ENCODE data around the gene IRGQ. TPM values are rescaled to one million over a fixed set of nuclear protein-coding genes. Genes with fewer than 3 reads are reported as not detected.

IRGQ gene
- total RNA-seq, 2 experiments from 2014 or later: 15.3 to 16.5 TPM

GRCh38 chr19:43622070-43622469 lies 26.1 kb upstream of the IRGQ start:
- peaks cover 41% of the 10 kb centered on the region for H3K4me1 Mint-ChIP-seq
- no peak for DNase-seq
- ChIA-PET CTCF (interaction anchor here (1.2 kb wide), 1 partner anchor 48 kb away, joined by 3 read pairs; no protein-coding TSS in a partner anchor), POLR2A (no interaction called here)
- no peaks in the 10 kb centered on the region for H3K36me3 Mint-ChIP-seq (ENCODE audit: low read depth)
- H3K9me3 Mint-ChIP-seq: no peaks in the 10 kb centered on the region
- no peak overlapping the region for H3K4me3 Mint-ChIP-seq
- peaks cover 8% of the 10 kb centered on the region for H3K27me3 Mint-ChIP-seq
- H3K27ac Mint-ChIP-seq: no peak overlapping the region

GRCh38 chr19:43620061-43621001 lies 24.4 kb upstream of the IRGQ start:
- DNase-seq: no peak
- ChIA-PET POLR2A (interaction anchor here (0.6 to 1.0 kb wide), 6 partner anchors 14 to 203 kb away, joined by 3 to 4 read pairs (median 3); partner anchors contain the start of gene SMG9), CTCF (interaction anchor here (1.2 to 1.3 kb wide), 2 partner anchors 46 to 65 kb away, joined by 3 read pairs; no protein-coding TSS in a partner anchor)
- Mint-ChIP-seq H3K27ac (peak overlapping the region; percentile 91), H3K4me1 (peaks cover 30% of the 10 kb centered on the region), H3K9me3 (no peaks in the 10 kb centered on the region), H3K4me3 (peak overlapping the region; percentile 93), H3K36me3 (ENCODE audit: low read depth) (no peaks in the 10 kb centered on the region), H3K27me3 (no peaks in the 10 kb centered on the region)

- H3K4me1 Mint-ChIP-seq: peaks cover 22% of the 10 kb centered on the region
- CTCF ChIA-PET: interaction anchor here (1.3 kb wide), 1 partner anchor 64 kb away, joined by 3 read pairs; no protein-coding TSS in a partner anchor
- H3K36me3 Mint-ChIP-seq (ENCODE audit: low read depth): no peaks in the 10 kb centered on the region
- H3K4me3 Mint-ChIP-seq: peak within 1 kb of the TSS; percentile 93
- POLR2A ChIA-PET: interaction anchor here (0.6 to 1.0 kb wide), 4 partner anchors 14 to 181 kb away, joined by 3 to 4 read pairs (median 3); partner anchors contain the start of gene SMG9
- peak; percentile 87 for DNase-seq
- H3K27ac Mint-ChIP-seq: peak within 1 kb of the TSS; percentile 91
- H3K9me3 Mint-ChIP-seq: no peaks in the 10 kb centered on the region
- no peaks in the 10 kb centered on the region for H3K27me3 Mint-ChIP-seq
These were observed 23.5 kb upstream of the IRGQ start, which contains the start of gene ZNF428 for GRCh38 chr19:43619262-43620060. ZNF428 (minus strand) TSS chr19:43619629; CDS start chr19:43614304, 5,325 bp downstream.

- POLR2A ChIA-PET: interaction anchor here (1.2 kb wide), 1 partner anchor 21 kb away, joined by 5 read pairs; no protein-coding TSS in a partner anchor
- H3K27ac Mint-ChIP-seq: peak overlapping the region; percentile 91
- H3K4me1 Mint-ChIP-seq: peaks cover 17% of the 10 kb centered on the region
- no peaks in the 10 kb centered on the region for H3K27me3 Mint-ChIP-seq
- CTCF ChIA-PET: interaction anchor here (0.6 to 1.2 kb wide), 3 partner anchors 24 to 1137 kb away, joined by 3 to 4 read pairs (median 4); no protein-coding TSS in a partner anchor
- peak overlapping the region; percentile 93 for H3K4me3 Mint-ChIP-seq
- H3K9me3 Mint-ChIP-seq: no peaks in the 10 kb centered on the region
- peak; percentile 63 for DNase-seq
- no peaks in the 10 kb centered on the region for H3K36me3 Mint-ChIP-seq (ENCODE audit: low read depth)
These were observed 23.0 kb upstream of the IRGQ start for GRCh38 chr19:43618921-43619261.

GRCh38 chr19:43616954-43617353 lies 21.0 kb upstream of the IRGQ start:
- no peak for DNase-seq
- ChIA-PET POLR2A (no interaction called here), CTCF (no interaction called here)
- Mint-ChIP-seq H3K4me1 (peaks cover 17% of the 10 kb centered on the region), H3K36me3 (ENCODE audit: low read depth) (peaks cover 5% of the 10 kb centered on the region), H3K4me3 (no peak overlapping the region), H3K27ac (no peak overlapping the region), H3K9me3 (no peaks in the 10 kb centered on the region), H3K27me3 (no peaks in the 10 kb centered on the region)

GRCh38 chr19:43616306-43616705 lies 20.4 kb upstream of the IRGQ start:
- peaks cover 9% of the 10 kb centered on the region for H3K36me3 Mint-ChIP-seq (ENCODE audit: low read depth)
- no peaks in the 10 kb centered on the region for H3K9me3 Mint-ChIP-seq
- H3K4me1 Mint-ChIP-seq: peaks cover 17% of the 10 kb centered on the region
- no peak for DNase-seq
- CTCF ChIA-PET: interaction anchor here (3.0 kb wide), 1 partner anchor 21 kb away, joined by 9 read pairs; no protein-coding TSS in a partner anchor
- no peaks in the 10 kb centered on the region for H3K27me3 Mint-ChIP-seq
- H3K27ac Mint-ChIP-seq: no peak overlapping the region
- H3K4me3 Mint-ChIP-seq: no peak overlapping the region
- POLR2A ChIA-PET: no interaction called here

- no peaks in the 10 kb centered on the region for H3K9me3 Mint-ChIP-seq
- H3K4me1 Mint-ChIP-seq: no peaks in the 10 kb centered on the region
- no peaks in the 10 kb centered on the region for H3K27me3 Mint-ChIP-seq
- H3K4me3 Mint-ChIP-seq: no peak overlapping the region
- no peak for DNase-seq
- H3K36me3 Mint-ChIP-seq (ENCODE audit: low read depth): peaks cover 11% of the 10 kb centered on the region
- H3K27ac Mint-ChIP-seq: no peak overlapping the region
- CTCF ChIA-PET: no interaction called here
- POLR2A ChIA-PET: interaction anchor here (1.0 kb wide), 1 partner anchor 15 kb away, joined by 3 read pairs; no protein-coding TSS in a partner anchor
These were observed 16.4 kb upstream of the IRGQ start for GRCh38 chr19:43612374-43612773.

- Mint-ChIP-seq H3K4me1 (no peaks in the 10 kb centered on the region), H3K9me3 (no peaks in the 10 kb centered on the region), H3K36me3 (ENCODE audit: low read depth) (peaks cover 11% of the 10 kb centered on the region), H3K4me3 (no peak within 1 kb of the TSS), H3K27ac (no peak within 1 kb of the TSS), H3K27me3 (no peaks in the 10 kb centered on the region)
- ChIA-PET POLR2A (interaction anchor here (1.0 kb wide), 1 partner anchor 15 kb away, joined by 3 read pairs; no protein-coding TSS in a partner anchor), CTCF (no interaction called here)
- DNase-seq: no peak
These were observed 15.9 kb upstream of the IRGQ start, which contains the start of gene SRRM5 for GRCh38 chr19:43611788-43612187. SRRM5 (plus strand) TSS chr19:43612088; CDS start chr19:43612122, 34 bp downstream.

GRCh38 chr19:43610493-43610892 lies 14.6 kb upstream of the IRGQ start:
- Mint-ChIP-seq H3K27ac (no peak overlapping the region), H3K4me1 (no peaks in the 10 kb centered on the region), H3K36me3 (ENCODE audit: low read depth) (peaks cover 11% of the 10 kb centered on the region), H3K27me3 (no peaks in the 10 kb centered on the region), H3K9me3 (no peaks in the 10 kb centered on the region), H3K4me3 (no peak overlapping the region)
- CTCF ChIA-PET: no interaction called here
- POLR2A ChIA-PET: no interaction called here
- DNase-seq: no peak

- no peaks in the 10 kb centered on the region for H3K9me3 Mint-ChIP-seq
- CTCF ChIA-PET: no interaction called here
- DNase-seq: no peak
These were observed 13.9 kb upstream of the IRGQ start for GRCh38 chr19:43609872-43610271.

GRCh38 chr19:43607238-43608205 lies 11.6 kb upstream of the IRGQ start:
- H3K27me3 Mint-ChIP-seq: no peaks in the 10 kb centered on the region
- no peaks in the 10 kb centered on the region for H3K4me1 Mint-ChIP-seq
- POLR2A ChIA-PET: interaction anchor here (0.8 to 1.8 kb wide), 3 partner anchors 10 to 33 kb away, joined by 3 to 7 read pairs (median 4); partner anchors contain the start of gene XRCC1
- no peak overlapping the region for H3K27ac Mint-ChIP-seq
- H3K9me3 Mint-ChIP-seq: no peaks in the 10 kb centered on the region
- H3K36me3 Mint-ChIP-seq (ENCODE audit: low read depth): peaks cover 8% of the 10 kb centered on the region
- CTCF ChIA-PET: no interaction called here
- no peak for DNase-seq
- H3K4me3 Mint-ChIP-seq: no peak overlapping the region

More at GRCh38 chr19:43609872-43610271, 13.9 kb upstream of the IRGQ start:
- POLR2A ChIA-PET: no interaction called here
- no peak overlapping the region for H3K27ac Mint-ChIP-seq
- H3K27me3 Mint-ChIP-seq: no peaks in the 10 kb centered on the region
- no peaks in the 10 kb centered on the region for H3K4me1 Mint-ChIP-seq
- H3K36me3 Mint-ChIP-seq (ENCODE audit: low read depth): peaks cover 11% of the 10 kb centered on the region
- no peak overlapping the region for H3K4me3 Mint-ChIP-seq

Data from activated CD4-positive, alpha-beta memory T cell treated with anti-CD3 and anti-CD28 coated beads, Interleukin-2, amount 10 ng/mL, durations not matched to agents 7 days and 5 days (primary cell).